HepG2 (cell line): Measurements from ENCODE around the gene IGSF8. TPM values are rescaled to one million over a fixed set of nuclear protein-coding genes. Genes with fewer than 3 reads are reported as not detected.
A peak's percentile ranks its signal among the peaks of the same experiment; 100 is the strongest.

Experiments
- CREM ChIP-seq, 2 experiments: sonication (generic) in 1 of 2; formaldehyde crosslinking in 1 of 2; IDR thresholded peaks; 2 replicates each; pipeline versions ENCODE4 v1.4.0 to v1.6.1; 2016 to 2020; ENCODE audit warnings: antibody characterized with exemption in 1 of 2, mild to moderate bottlenecking in 1 of 2, missing genetic modification reagents in 1 of 2
- GATA4 ChIP-seq: sonication (generic); IDR thresholded peaks from 2 replicates; pipeline ENCODE4 v1.6.1; 2016; ENCODE audit warnings: antibody characterized with exemption, low read depth, borderline replicate concordance
- IRF2 ChIP-seq: IDR thresholded peaks from 2 replicates; pipeline ENCODE4 v1.6.1; 2018; ENCODE audit warnings: missing genetic modification reagents, missing compliant biosample characterization
- SKI ChIP-seq: fragments of 450-650 bp; IDR thresholded peaks from one replicate; pipeline ENCODE4 v1.6.1; 2018; ENCODE audit warnings: mild to moderate bottlenecking; ENCODE audit not compliant: partially characterized antibody
- SMYD3 ChIP-seq: sonication (generic); formaldehyde crosslinking; IDR thresholded peaks from 2 replicates; pipeline ENCODE4 v1.8.1; 2023; ENCODE audit warnings: mild to moderate bottlenecking, missing genetic modification reagents
- TEAD3 ChIP-seq: optimal IDR thresholded peaks from 2 replicates; pipeline ENCODE3; 2016; ENCODE audit warnings: borderline replicate concordance
- ZBTB42 ChIP-seq: sonication (generic); formaldehyde crosslinking; IDR thresholded peaks from 2 replicates; pipeline ENCODE4 v1.5.0; 2020; ENCODE audit warnings: mild to moderate bottlenecking, missing genetic modification reagents
- ZNF263 ChIP-seq: sonication (generic); formaldehyde crosslinking; IDR thresholded peaks from 2 replicates; pipeline ENCODE4 v1.4.0; 2020; ENCODE audit warnings: missing genetic modification reagents
- ZNF652 ChIP-seq: IDR thresholded peaks from 2 replicates; pipeline ENCODE4 v1.6.1; 2016; ENCODE audit warnings: low read depth, borderline replicate concordance
- ZNF678 ChIP-seq: sonication (generic); formaldehyde crosslinking; IDR thresholded peaks from 2 replicates; pipeline ENCODE4 v1.4.0; 2020; ENCODE audit warnings: mild to moderate bottlenecking, missing genetic modification reagents
- ZNF703 ChIP-seq: sonication (generic); formaldehyde crosslinking; IDR thresholded peaks from 2 replicates; pipeline ENCODE4 v1.5.1; 2020; ENCODE audit warnings: missing genetic modification reagents, mild to moderate bottlenecking, moderate library complexity, borderline replicate concordance
- polyA plus RNA-seq, 8 experiments: library from polyadenylated mRNA; depleted of rRNA in 3 of 8; stranded (reverse) in 7 of 8; unstranded in 1 of 8; fragments of >200 nt; fragmentation: Illumina TruSeq in 4 of 8; extraction: Trizol in 4 of 8; gene quantifications; 2 replicates each; pipeline versions ENCODE4 v1.2.1 to v1.2.3, GENCODE V29; 2011 to 2016; ENCODE audit warnings: low read depth in 4 of 8, missing spikeins in 1 of 8, mixed read lengths in 1 of 8; ENCODE audit not compliant: insufficient read depth in 1 of 8
- total RNA-seq, 5 experiments: library from RNA; depleted of rRNA; stranded (reverse); fragments of >200 nt; fragmentation: Illumina TruSeq; extraction: Trizol; gene quantifications; 2 replicates each; pipeline ENCODE4 v1.2.3, GENCODE V29; 2016; ENCODE audit warnings: low read depth in 1 of 5
- TF ChIP-seq, protein P1 (sequence below): sonication (generic); formaldehyde crosslinking; IDR thresholded peaks from 2 replicates; pipeline ENCODE4 v1.4.0; 2020; ENCODE audit warnings: missing genetic modification reagents, borderline replicate concordance
- TF ChIP-seq, protein P2 (sequence below): sonication (generic); formaldehyde crosslinking; conservative IDR thresholded peaks from 2 replicates; pipeline ENCODE4 v1.8.0; 2022; ENCODE audit warnings: mild to moderate bottlenecking, moderate library complexity, missing genetic modification reagents
- TF ChIP-seq, protein P3 (sequence below): sonication (generic); formaldehyde crosslinking; IDR thresholded peaks from 2 replicates; pipeline ENCODE4 v1.4.0; 2020; ENCODE audit warnings: missing genetic modification reagents, borderline replicate concordance

The IGSF8 gene
- total and polyA plus RNA-seq, 2 of the 13 experiments (the other 11 are each of a cell fraction or from before 2014, with no cell fraction given), result 24.0 to 41.0 TPM

DNA sequence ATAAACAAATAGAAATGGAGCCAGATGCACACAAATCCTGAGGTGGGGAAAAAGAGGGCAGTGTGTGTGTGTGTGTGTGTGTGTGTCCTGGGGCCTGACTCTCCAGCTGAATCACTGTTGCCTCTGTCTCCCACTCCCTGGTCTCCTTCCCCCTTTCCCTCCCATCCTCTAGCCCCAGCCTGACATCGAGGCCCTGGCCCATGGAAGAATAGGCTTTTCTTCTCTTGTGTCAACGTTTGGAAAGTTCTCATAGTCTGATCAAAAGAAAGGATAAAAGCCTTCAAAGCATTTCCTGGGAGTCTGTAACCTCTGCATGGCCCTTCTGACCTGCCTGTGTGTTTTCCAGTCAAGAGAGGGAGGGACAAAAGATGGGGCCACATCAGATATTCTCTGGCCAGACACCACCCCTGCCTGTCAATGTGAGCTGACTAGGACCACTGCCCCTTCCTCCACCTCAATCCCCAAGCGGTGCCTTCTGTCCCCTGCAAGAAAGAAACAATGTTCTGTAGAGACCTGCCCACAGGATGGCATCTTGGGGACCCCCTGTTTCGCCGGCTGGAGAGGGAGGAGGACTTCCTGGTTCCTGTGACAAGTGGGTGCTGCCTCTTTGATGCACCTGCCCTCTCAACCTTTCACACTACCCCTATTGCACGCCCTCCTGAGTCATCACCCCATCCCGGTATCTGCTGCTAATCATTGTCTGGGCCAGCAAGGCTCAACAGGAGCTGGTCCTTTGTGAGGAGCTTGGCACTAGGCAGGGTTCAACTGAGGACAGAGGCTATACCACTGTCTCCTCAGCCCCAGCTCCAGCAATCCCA lies 44.7 kb downstream of the IGSF8 start (continued):
- TF ChIP-seq, protein P1, sequence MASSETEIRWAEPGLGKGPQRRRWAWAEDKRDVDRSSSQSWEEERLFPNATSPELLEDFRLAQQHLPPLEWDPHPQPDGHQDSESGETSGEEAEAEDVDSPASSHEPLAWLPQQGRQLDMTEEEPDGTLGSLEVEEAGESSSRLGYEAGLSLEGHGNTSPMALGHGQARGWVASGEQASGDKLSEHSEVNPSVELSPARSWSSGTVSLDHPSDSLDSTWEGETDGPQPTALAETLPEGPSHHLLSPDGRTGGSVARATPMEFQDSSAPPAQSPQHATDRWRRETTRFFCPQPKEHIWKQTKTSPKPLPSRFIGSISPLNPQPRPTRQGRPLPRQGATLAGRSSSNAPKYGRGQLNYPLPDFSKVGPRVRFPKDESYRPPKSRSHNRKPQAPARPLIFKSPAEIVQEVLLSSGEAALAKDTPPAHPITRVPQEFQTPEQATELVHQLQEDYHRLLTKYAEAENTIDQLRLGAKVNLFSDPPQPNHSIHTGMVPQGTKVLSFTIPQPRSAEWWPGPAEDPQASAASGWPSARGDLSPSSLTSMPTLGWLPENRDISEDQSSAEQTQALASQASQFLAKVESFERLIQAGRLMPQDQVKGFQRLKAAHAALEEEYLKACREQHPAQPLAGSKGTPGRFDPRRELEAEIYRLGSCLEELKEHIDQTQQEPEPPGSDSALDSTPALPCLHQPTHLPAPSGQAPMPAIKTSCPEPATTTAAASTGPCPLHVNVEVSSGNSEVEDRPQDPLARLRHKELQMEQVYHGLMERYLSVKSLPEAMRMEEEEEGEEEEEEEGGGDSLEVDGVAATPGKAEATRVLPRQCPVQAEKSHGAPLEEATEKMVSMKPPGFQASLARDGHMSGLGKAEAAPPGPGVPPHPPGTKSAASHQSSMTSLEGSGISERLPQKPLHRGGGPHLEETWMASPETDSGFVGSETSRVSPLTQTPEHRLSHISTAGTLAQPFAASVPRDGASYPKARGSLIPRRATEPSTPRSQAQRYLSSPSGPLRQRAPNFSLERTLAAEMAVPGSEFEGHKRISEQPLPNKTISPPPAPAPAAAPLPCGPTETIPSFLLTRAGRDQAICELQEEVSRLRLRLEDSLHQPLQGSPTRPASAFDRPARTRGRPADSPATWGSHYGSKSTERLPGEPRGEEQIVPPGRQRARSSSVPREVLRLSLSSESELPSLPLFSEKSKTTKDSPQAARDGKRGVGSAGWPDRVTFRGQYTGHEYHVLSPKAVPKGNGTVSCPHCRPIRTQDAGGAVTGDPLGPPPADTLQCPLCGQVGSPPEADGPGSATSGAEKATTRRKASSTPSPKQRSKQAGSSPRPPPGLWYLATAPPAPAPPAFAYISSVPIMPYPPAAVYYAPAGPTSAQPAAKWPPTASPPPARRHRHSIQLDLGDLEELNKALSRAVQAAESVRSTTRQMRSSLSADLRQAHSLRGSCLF (CRISPR knock-in tag), result no peak
- TF ChIP-seq ZNF703 (CRISPR knock-in tag), result no peak
- no peak for TF ChIP-seq ZBTB42 (CRISPR knock-in tag)
- TF ChIP-seq SMYD3 (CRISPR knock-in tag), result no peak
- peak; percentile 86 for TF ChIP-seq CREM (IDR thresholded peaks at IDR 0.05)
- no peak for TF ChIP-seq CREM (CRISPR knock-in tag; IDR thresholded peaks at IDR 0.05)
- TF ChIP-seq, protein P2, sequence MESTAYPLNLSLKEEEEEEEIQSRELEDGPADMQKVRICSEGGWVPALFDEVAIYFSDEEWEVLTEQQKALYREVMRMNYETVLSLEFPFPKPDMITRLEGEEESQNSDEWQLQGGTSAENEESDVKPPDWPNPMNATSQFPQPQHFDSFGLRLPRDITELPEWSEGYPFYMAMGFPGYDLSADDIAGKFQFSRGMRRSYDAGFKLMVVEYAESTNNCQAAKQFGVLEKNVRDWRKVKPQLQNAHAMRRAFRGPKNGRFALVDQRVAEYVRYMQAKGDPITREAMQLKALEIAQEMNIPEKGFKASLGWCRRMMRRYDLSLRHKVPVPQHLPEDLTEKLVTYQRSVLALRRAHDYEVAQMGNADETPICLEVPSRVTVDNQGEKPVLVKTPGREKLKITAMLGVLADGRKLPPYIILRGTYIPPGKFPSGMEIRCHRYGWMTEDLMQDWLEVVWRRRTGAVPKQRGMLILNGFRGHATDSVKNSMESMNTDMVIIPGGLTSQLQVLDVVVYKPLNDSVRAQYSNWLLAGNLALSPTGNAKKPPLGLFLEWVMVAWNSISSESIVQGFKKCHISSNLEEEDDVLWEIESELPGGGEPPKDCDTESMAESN (CRISPR knock-in tag), result no peak
- TF ChIP-seq, protein P3, sequence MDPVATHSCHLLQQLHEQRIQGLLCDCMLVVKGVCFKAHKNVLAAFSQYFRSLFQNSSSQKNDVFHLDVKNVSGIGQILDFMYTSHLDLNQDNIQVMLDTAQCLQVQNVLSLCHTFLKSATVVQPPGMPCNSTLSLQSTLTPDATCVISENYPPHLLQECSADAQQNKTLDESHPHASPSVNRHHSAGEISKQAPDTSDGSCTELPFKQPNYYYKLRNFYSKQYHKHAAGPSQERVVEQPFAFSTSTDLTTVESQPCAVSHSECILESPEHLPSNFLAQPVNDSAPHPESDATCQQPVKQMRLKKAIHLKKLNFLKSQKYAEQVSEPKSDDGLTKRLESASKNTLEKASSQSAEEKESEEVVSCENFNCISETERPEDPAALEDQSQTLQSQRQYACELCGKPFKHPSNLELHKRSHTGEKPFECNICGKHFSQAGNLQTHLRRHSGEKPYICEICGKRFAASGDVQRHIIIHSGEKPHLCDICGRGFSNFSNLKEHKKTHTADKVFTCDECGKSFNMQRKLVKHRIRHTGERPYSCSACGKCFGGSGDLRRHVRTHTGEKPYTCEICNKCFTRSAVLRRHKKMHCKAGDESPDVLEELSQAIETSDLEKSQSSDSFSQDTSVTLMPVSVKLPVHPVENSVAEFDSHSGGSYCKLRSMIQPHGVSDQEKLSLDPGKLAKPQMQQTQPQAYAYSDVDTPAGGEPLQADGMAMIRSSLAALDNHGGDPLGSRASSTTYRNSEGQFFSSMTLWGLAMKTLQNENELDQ, result no peak
- TF ChIP-seq SKI, result peak; percentile 77
- peak; percentile 22 for TF ChIP-seq TEAD3 (CRISPR knock-in tag)
- TF ChIP-seq ZNF652, result no peak
- no peak; the same call in 1 of the 2 replicates for TF ChIP-seq IRF2 (CRISPR knock-in tag)
- TF ChIP-seq ZNF678 (CRISPR knock-in tag), result no peak
- TF ChIP-seq GATA4, result peak; percentile 63; the same call in 1 of the 2 replicates
- no peak for TF ChIP-seq ZNF263 (CRISPR knock-in tag)
